Stomach smooth muscle (tissue), 2 donors: ENCODE measurements around the gene CFAP77.

ENCODE experiments used
- H3K27ac ChIP-seq: one replicate; pipeline ENCODE4 v1.7.0; 2013; ENCODE audit warnings: mild to moderate bottlenecking, low read length, inconsistent platforms
- H3K27me3 ChIP-seq, 2 donors: one replicate each; pipeline ENCODE4 v1.7.0; 2013; ENCODE audit warnings: low read length in 2 of 2; ENCODE audit not compliant: insufficient read depth in 2 of 2, control insufficient read depth in 1 of 2
- H3K36me3 ChIP-seq, 2 donors: one replicate each; pipeline ENCODE4 v1.7.0; 2013; ENCODE audit warnings: low read length in 2 of 2; ENCODE audit not compliant: control insufficient read depth in 2 of 2, insufficient read depth in 2 of 2
- H3K4me1 ChIP-seq: one replicate; pipeline ENCODE4 v1.7.0; 2013; ENCODE audit warnings: low read length; ENCODE audit not compliant: control insufficient read depth, insufficient read depth
- H3K4me3 ChIP-seq, 2 donors: one replicate each; pipeline ENCODE4 v1.7.0; 2013; ENCODE audit warnings: low read length in 2 of 2
- H3K9ac ChIP-seq, 2 donors: one replicate each; pipeline ENCODE4 v1.7.0; 2013; ENCODE audit warnings: low read length in 2 of 2, mild to moderate bottlenecking in 1 of 2
- H3K9me3 ChIP-seq, 2 donors: one replicate each; pipeline ENCODE4 v1.7.0; 2013; ENCODE audit warnings: low read length in 2 of 2; ENCODE audit not compliant: control insufficient read depth in 2 of 2
- donor health status: healthy.
- donor health status: Pancreatic carcinoma.

The CFAP77 gene

GRCh38 chr9:132447346-132447745 is 37.3 kb downstream of the CFAP77 start:
- peaks cover 7 to 12% of the 10 kb centered on the region in 2 donors for H3K27me3 ChIP-seq
- H3K36me3 ChIP-seq: no peaks in the 10 kb centered on the region

GRCh38 chr9:132447902-132448301 is 37.9 kb downstream of the CFAP77 start:
- no peak overlapping the region for H3K4me3 ChIP-seq
- no peaks in the 10 kb centered on the region for H3K36me3 ChIP-seq
- no peak overlapping the region for H3K27ac ChIP-seq
- no peaks in the 10 kb centered on the region for H3K4me1 ChIP-seq
- no peak overlapping the region for H3K9ac ChIP-seq
- peaks cover 4 to 12% of the 10 kb centered on the region in 2 donors for H3K27me3 ChIP-seq
- H3K9me3 ChIP-seq: no peaks in the 10 kb centered on the region

More at GRCh38 chr9:132447346-132447745, 37.3 kb downstream of the CFAP77 start:
- Histone ChIP-seq H3K9ac (no peak overlapping the region), H3K27ac (no peak overlapping the region), H3K9me3 (no peaks in the 10 kb centered on the region), H3K4me3 (no peak overlapping the region), H3K4me1 (no peaks in the 10 kb centered on the region)

- Histone ChIP-seq H3K36me3 (no peaks in the 10 kb centered on the region), H3K4me1 (no peaks in the 10 kb centered on the region), H3K9me3 (no peaks in the 10 kb centered on the region), H3K27me3 (peaks cover 4 to 6% of the 10 kb centered on the region in 2 donors), H3K27ac (no peak overlapping the region), H3K4me3 (no peak overlapping the region), H3K9ac (no peak overlapping the region)
Measured at GRCh38 chr9:132451276-132451675, 41.3 kb downstream of the CFAP77 start.

GRCh38 chr9:132456241-132456640 is 46.2 kb downstream of the CFAP77 start:
- H3K9me3 ChIP-seq: no peaks in the 10 kb centered on the region
- H3K27ac ChIP-seq: no peak overlapping the region
- no peak overlapping the region for H3K4me3 ChIP-seq
- H3K36me3 ChIP-seq: no peaks in the 10 kb centered on the region
- no peaks in the 10 kb centered on the region for H3K4me1 ChIP-seq
- H3K9ac ChIP-seq: no peak overlapping the region
- peaks cover 4 to 7% of the 10 kb centered on the region in 2 donors for H3K27me3 ChIP-seq

GRCh38 chr9:132457504-132458236 is 47.7 kb downstream of the CFAP77 start:
- Histone ChIP-seq H3K27ac (no peak overlapping the region), H3K4me3 (no peak overlapping the region), H3K9ac (no peak overlapping the region), H3K36me3 (no peaks in the 10 kb centered on the region), H3K9me3 (no peaks in the 10 kb centered on the region), H3K4me1 (no peaks in the 10 kb centered on the region), H3K27me3 (peaks cover 4 to 5% of the 10 kb centered on the region in 2 donors)

- no peaks in the 10 kb centered on the region for H3K36me3 ChIP-seq
- no peaks in the 10 kb centered on the region for H3K4me1 ChIP-seq
- H3K4me3 ChIP-seq: no peak overlapping the region
- H3K27ac ChIP-seq: no peak overlapping the region
- no peaks in the 10 kb centered on the region for H3K9me3 ChIP-seq
- peaks cover 4 to 5% of the 10 kb centered on the region in 2 donors for H3K27me3 ChIP-seq
- no peak overlapping the region for H3K9ac ChIP-seq
Measured at GRCh38 chr9:132458432-132458831, 48.4 kb downstream of the CFAP77 start.

GRCh38 chr9:132459661-132460060 is 49.6 kb downstream of the CFAP77 start:
- Histone ChIP-seq H3K27ac (no peak overlapping the region), H3K4me1 (no peaks in the 10 kb centered on the region), H3K9me3 (no peaks in the 10 kb centered on the region), H3K9ac (no peak overlapping the region), H3K27me3 (peaks cover 4 to 5% of the 10 kb centered on the region in 2 donors), H3K36me3 (no peaks in the 10 kb centered on the region), H3K4me3 (no peak overlapping the region)

- peaks cover 4 to 5% of the 10 kb centered on the region in 2 donors for H3K27me3 ChIP-seq
- no peak overlapping the region for H3K27ac ChIP-seq
Measured at GRCh38 chr9:132460240-132460639, 50.2 kb downstream of the CFAP77 start.

GRCh38 chr9:132461281-132461896 is 51.4 kb downstream of the CFAP77 start:
- H3K9ac ChIP-seq: no peak overlapping the region
- no peaks in the 10 kb centered on the region for H3K4me1 ChIP-seq
- no peak overlapping the region for H3K4me3 ChIP-seq
- no peaks in the 10 kb centered on the region for H3K36me3 ChIP-seq
- no peak overlapping the region for H3K27ac ChIP-seq
- peaks cover 4 to 7% of the 10 kb centered on the region in 2 donors for H3K27me3 ChIP-seq
- H3K9me3 ChIP-seq: no peaks in the 10 kb centered on the region

More at GRCh38 chr9:132460240-132460639, 50.2 kb downstream of the CFAP77 start:
- Histone ChIP-seq H3K9ac (no peak overlapping the region), H3K4me3 (no peak overlapping the region), H3K36me3 (no peaks in the 10 kb centered on the region), H3K9me3 (no peaks in the 10 kb centered on the region), H3K4me1 (no peaks in the 10 kb centered on the region)

GRCh38 chr9:132461971-132462370 is 52.0 kb downstream of the CFAP77 start:
- Histone ChIP-seq H3K9me3 (no peaks in the 10 kb centered on the region), H3K27me3 (peaks cover 4 to 7% of the 10 kb centered on the region in 2 donors), H3K36me3 (no peaks in the 10 kb centered on the region), H3K9ac (no peak overlapping the region), H3K27ac (no peak overlapping the region), H3K4me1 (no peaks in the 10 kb centered on the region), H3K4me3 (no peak overlapping the region)

GRCh38 chr9:132464547-132464946 is 54.5 kb downstream of the CFAP77 start:
- no peak overlapping the region for H3K9ac ChIP-seq
- no peak overlapping the region for H3K4me3 ChIP-seq
- no peaks in the 10 kb centered on the region for H3K36me3 ChIP-seq
- peaks cover 0 to 2% of the 10 kb centered on the region in 2 donors for H3K9me3 ChIP-seq
- H3K27me3 ChIP-seq: peaks cover 0 to 4% of the 10 kb centered on the region in 2 donors
- H3K27ac ChIP-seq: no peak overlapping the region
- H3K4me1 ChIP-seq: no peaks in the 10 kb centered on the region
